IMR-90 (cell line): ENCODE results near the gene COL1A1. TPM values are rescaled to one million over a fixed set of nuclear protein-coding genes. Genes with fewer than 3 reads are reported as not detected.

Experiments used
- ATAC-seq: fragments of 200-7000 bp; cut with Tn5 transposase; 2 replicates; pipeline ENCODE4 v1.9.1; 2020; ENCODE audit warnings: low read depth, mild to moderate bottlenecking, moderate library complexity
- BruUV-seq: library from RNA; stranded (reverse); fragments of 400-500 nt; replicated peaks from 2 replicates; lab custom pipeline; 2021; lab: Mats Ljungman, UMichigan
- CTCF ChIA-PET: fragments of 300-600 bp; formaldehyde crosslinking; extraction: SDS; loops from one replicate; lab custom pipeline; 2021; ENCODE audit warnings: antibody characterized with exemption; lab: Yijun Ruan, JAX
- POLR2A ChIA-PET: fragments of 300-600 bp; sonication (Branson Sonifier 250); formaldehyde crosslinking; loops from one replicate; lab custom pipeline; 2022; ENCODE audit warnings: antibody characterized with exemption; ENCODE audit not compliant: unreplicated experiment; lab: Charles Lee
- DNase-seq: peaks from one replicate; pipeline ENCODE4 v3.0.0; 2013
- H2AFZ ChIP-seq: replicated peaks from 2 replicates; pipeline ENCODE3; 2013; ENCODE audit warnings: low read length, mild to moderate bottlenecking; ENCODE audit not compliant: poor library complexity
- H2AK5ac ChIP-seq: 2 replicates; pipeline ENCODE4 v1.6.1; 2013; ENCODE audit warnings: low read depth, low read length, inconsistent platforms
- H2AK9ac ChIP-seq: replicated peaks from 2 replicates; pipeline ENCODE3; 2013; ENCODE audit warnings: mild to moderate bottlenecking, low read depth, low read length, moderate library complexity; ENCODE audit not compliant: poor library complexity
- H2BK120ac ChIP-seq: 2 replicates; pipeline ENCODE4 v1.6.1; 2013; ENCODE audit warnings: low read depth, low read length, inconsistent platforms
- H2BK15ac ChIP-seq: 3 replicates; pipeline ENCODE4 v1.6.1; 2013; ENCODE audit warnings: low read depth, low read length, inconsistent platforms
- H2BK20ac ChIP-seq: 2 replicates; pipeline ENCODE4 v1.6.1; 2013; ENCODE audit warnings: low read depth, mild to moderate bottlenecking, inconsistent platforms, low read length, moderate library complexity
- H2BK5ac ChIP-seq: 2 replicates; pipeline ENCODE4 v1.6.1; 2013; ENCODE audit warnings: mild to moderate bottlenecking, low read depth, low read length, inconsistent platforms; ENCODE audit not compliant: poor library complexity, severe bottlenecking
- H3K14ac ChIP-seq: replicated peaks from 2 replicates; pipeline ENCODE4 v1.6.1; 2013; ENCODE audit warnings: low read depth, low read length, inconsistent platforms
- H3K18ac ChIP-seq: 2 replicates; pipeline ENCODE4 v1.6.1; 2013; ENCODE audit warnings: low read depth, low read length, control low read depth
- H3K23ac ChIP-seq: 2 replicates; pipeline ENCODE4 v1.6.1; 2013; ENCODE audit warnings: low read depth, low read length, inconsistent platforms
- H3K27ac ChIP-seq: 2 replicates; pipeline ENCODE4 v1.5.1; 2013; ENCODE audit warnings: mild to moderate bottlenecking, control low read depth, low read length; ENCODE audit not compliant: insufficient read depth
- H3K27me3 ChIP-seq: 2 replicates; pipeline ENCODE4 v1.6.1; 2013; ENCODE audit warnings: low read length; ENCODE audit not compliant: control insufficient read depth, insufficient read depth
- H3K36me3 ChIP-seq: 2 replicates; pipeline ENCODE4 v1.6.1; 2013; ENCODE audit warnings: low read length, mixed read lengths; ENCODE audit not compliant: control insufficient read depth, insufficient read depth
- H3K4ac ChIP-seq: 2 replicates; pipeline ENCODE4 v1.6.1; 2013; ENCODE audit warnings: low read depth, low read length, inconsistent platforms
- H3K4me1 ChIP-seq: 2 replicates; pipeline ENCODE4 v1.6.1; 2013; ENCODE audit warnings: low read length, mixed read lengths; ENCODE audit not compliant: control insufficient read depth, insufficient read depth
- H3K4me2 ChIP-seq: 2 replicates; pipeline ENCODE4 v1.6.1; 2013; ENCODE audit warnings: low read depth, mild to moderate bottlenecking, control low read depth, low read length, moderate library complexity
- H3K4me3 ChIP-seq: 2 replicates; pipeline ENCODE4 v1.5.1; 2013; ENCODE audit warnings: low read depth, mild to moderate bottlenecking, control low read depth, low read length, moderate library complexity; ENCODE audit not compliant: insufficient read depth
- H3K56ac ChIP-seq: 2 replicates; pipeline ENCODE4 v1.6.1; 2013; ENCODE audit warnings: low read length, inconsistent platforms; ENCODE audit not compliant: insufficient read depth; ENCODE audit errors: extremely low read depth
- H3K79me1 ChIP-seq, 2 experiments: 2 replicates each; pipeline ENCODE4 v1.6.1; 2013; ENCODE audit warnings: low read length in 2 of 2, inconsistent platforms in 1 of 2, low read depth in 1 of 2
- H3K9ac ChIP-seq: 2 replicates; pipeline ENCODE4 v1.6.1; 2013; ENCODE audit warnings: low read depth, low read length, control low read depth
- H3K9me1 ChIP-seq: 2 replicates; pipeline ENCODE4 v1.6.1; 2013; ENCODE audit warnings: low read length, inconsistent platforms; ENCODE audit not compliant: insufficient read depth
- H3K9me3 ChIP-seq: 2 replicates; pipeline ENCODE4 v1.6.1; 2013; ENCODE audit warnings: low read length; ENCODE audit not compliant: control insufficient read depth, insufficient read depth
- H4K20me1 ChIP-seq: 2 replicates; pipeline ENCODE4 v1.6.1; 2013; ENCODE audit warnings: low read length, inconsistent platforms; ENCODE audit not compliant: insufficient read depth
- H4K5ac ChIP-seq: 2 replicates; pipeline ENCODE4 v1.6.1; 2013; ENCODE audit warnings: mild to moderate bottlenecking, low read depth, low read length, control low read depth
- H4K8ac ChIP-seq, 2 experiments: 2 replicates each; pipeline ENCODE4 v1.6.1; 2013; ENCODE audit warnings: low read depth in 2 of 2, low read length in 2 of 2, control low read depth in 1 of 2, inconsistent platforms in 1 of 2
- H4K91ac ChIP-seq: 2 replicates; pipeline ENCODE4 v1.6.1; 2013; ENCODE audit warnings: low read depth, low read length, inconsistent platforms; ENCODE audit not compliant: insufficient read depth
- BHLHE40 ChIP-seq: fragments of 150-350 bp; IDR thresholded peaks from 2 replicates; pipeline ENCODE4 v1.6.1; 2016; ENCODE audit warnings: mild to moderate bottlenecking, low read depth, low read length
- CHD1 ChIP-seq: IDR thresholded peaks from 2 replicates; pipeline ENCODE4 v1.6.1; 2012; ENCODE audit warnings: low read depth, low read length, improper control_type of control experiment
- MAFK ChIP-seq: IDR thresholded peaks from 2 replicates; pipeline ENCODE4 v1.6.1; 2012; ENCODE audit warnings: low read depth, low read length, improper control_type of control experiment
- MAZ ChIP-seq: IDR thresholded peaks from 2 replicates; pipeline ENCODE4 v1.6.1; 2012; ENCODE audit warnings: low read depth, mild to moderate bottlenecking, low read length, improper control_type of control experiment, moderate library complexity, borderline replicate concordance
- NFE2L2 ChIP-seq: fragments of 150-350 bp; IDR thresholded peaks from 2 replicates; pipeline ENCODE4 v1.6.1; 2016; ENCODE audit warnings: low read depth, mild to moderate bottlenecking, low read length
- POLR2A ChIP-seq: IDR thresholded peaks from 2 replicates; pipeline ENCODE4 v1.6.1; 2012; ENCODE audit warnings: mild to moderate bottlenecking, low read depth, low read length
- RAD21 ChIP-seq: IDR thresholded peaks from 2 replicates; pipeline ENCODE4 v1.6.1; 2012; ENCODE audit warnings: low read length, improper control_type of control experiment
- RFX5 ChIP-seq: IDR thresholded peaks from 2 replicates; pipeline ENCODE4 v1.8.0; 2012; ENCODE audit warnings: low read depth, mild to moderate bottlenecking, low read length, moderate library complexity
- SMC3 ChIP-seq: fragments of 150-350 bp; IDR thresholded peaks from 2 replicates; pipeline ENCODE4 v1.6.1; 2016; ENCODE audit warnings: low read depth, mild to moderate bottlenecking, antibody characterized with exemption, low read length, moderate library complexity
- WGBS, 2 experiments: methylation state at CpG; one replicate each; pipeline versions ENCODE4 v1.1.5 to v1.1.7; 2013; ENCODE audit warnings: missing lambda C conversion rate in 2 of 2; ENCODE audit not compliant: insufficient read length in 1 of 2; ENCODE audit errors: extremely low coverage in 2 of 2; 5-methylcytosine and 5-hydroxymethylcytosine counted together
- dilution Hi-C: fragments of 300-500 bp; cut with HindIII; formaldehyde crosslinking; loops from one replicate; pipeline ENCODE4 v1.14.3; 2018; ENCODE audit warnings: low sequenced_read_pairs; ENCODE audit not compliant: unreplicated experiment
- in situ Hi-C: fragments of 300-500 bp; cut with MboI; formaldehyde crosslinking; loops from 3 replicates; pipeline ENCODE4 v1.14.3; 2019; ENCODE audit warnings: low sequenced_read_pairs, inconsistent platforms, mixed read lengths
- intact Hi-C: fragments of 100-400 bp; cut with micrococcal nuclease; formaldehyde crosslinking; loops from 2 replicates; pipeline ENCODE4 v1.10.0; 2022
- polyA plus RNA-seq, 3 experiments: library from polyadenylated mRNA; depleted of rRNA; stranded (reverse); fragments of >200 nt; gene quantifications; 2 replicates each; pipeline ENCODE4 v1.2.3, GENCODE V29; 2012; ENCODE audit warnings: low replicate concordance in 1 of 3
- total RNA-seq: library from RNA; depleted of rRNA; stranded (reverse); fragments of >200 nt; gene quantifications from 2 replicates; pipeline ENCODE4 v1.2.3, GENCODE V29; 2012
- TF ChIP-seq, protein P1 (sequence below): fragments of 150-350 bp; IDR thresholded peaks from 2 replicates; pipeline ENCODE4 v1.6.1; 2017; ENCODE audit warnings: mild to moderate bottlenecking, antibody characterized with exemption, low read length, low read depth
- TF ChIP-seq, protein P2 (sequence below): conservative IDR thresholded peaks from 2 replicates; pipeline ENCODE4 v1.5.1; 2012; ENCODE audit warnings: mild to moderate bottlenecking, low read depth, low read length, improper control_type of control experiment

Gene COL1A1
- total and polyA plus RNA-seq, 2 of the 4 experiments (the other 2 are of a cell fraction) = 2,180 to 4,350 TPM

DNA sequence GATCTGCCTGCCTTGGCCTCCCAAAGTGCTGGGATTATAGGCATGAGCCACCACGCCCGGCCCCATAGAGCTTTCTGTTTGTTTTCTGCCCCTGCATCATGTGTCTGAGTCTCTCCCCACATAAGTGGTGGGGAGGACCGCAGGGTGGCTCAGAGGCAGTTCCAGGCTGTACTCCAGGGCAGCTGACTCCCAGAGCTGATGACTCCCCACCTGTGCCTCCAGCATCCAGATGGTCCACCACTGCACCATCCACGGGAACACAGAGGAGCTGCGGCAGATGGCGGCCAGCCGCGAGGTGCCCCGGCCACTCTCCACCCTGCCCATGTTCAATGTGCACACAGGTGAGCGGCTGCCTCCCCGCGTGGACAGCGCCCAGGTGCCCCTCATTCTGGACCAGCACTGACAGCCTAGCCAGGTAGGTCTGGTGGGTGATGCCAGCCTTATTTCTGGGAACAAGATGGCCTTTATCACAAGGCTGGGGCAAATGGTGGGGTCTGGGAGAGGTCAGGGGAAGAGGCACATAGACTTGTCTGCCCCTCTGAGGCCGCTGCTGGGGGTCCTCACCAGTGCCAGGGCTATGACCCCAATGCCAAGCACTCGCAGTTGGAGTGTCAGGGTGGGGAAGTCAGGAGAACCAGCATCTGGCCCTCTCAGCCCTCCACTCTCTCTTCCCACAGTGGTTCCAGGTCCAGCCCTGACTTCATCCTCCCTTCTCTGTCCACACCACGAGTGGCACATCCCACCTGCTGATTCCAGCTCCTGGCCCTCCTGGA is 26.2 kb downstream of the COL1A1 start:
- intact Hi-C loops = no loop called here
- Histone ChIP-seq H3K14ac (no peak overlapping the region), H3K4me3 (no peak overlapping the region), H4K5ac (no peak overlapping the region; the same call in 1 of the 2 replicates), H2BK20ac (peak overlapping the region; percentile 57; the same call in 1 of the 2 replicates), H3K27ac (peak overlapping the region; percentile 47), H3K18ac (no peak overlapping the region), H2AFZ (peak overlapping the region; percentile 18), H3K9me3 (no peaks in the 10 kb centered on the region), H4K8ac (no peak overlapping the region), H2AK5ac (peak overlapping the region; percentile 41), H3K79me1 (peaks cover 17 to 38% of the 10 kb centered on the region in 2 experiments; a peak in 3 of 4 replicates), H3K36me3 (peaks cover 11% of the 10 kb centered on the region), H3K56ac (no peak overlapping the region), H3K4me1 (peaks cover 34% of the 10 kb centered on the region), H3K27me3 (no peaks in the 10 kb centered on the region), H2BK5ac (peak overlapping the region; percentile 48), H2BK15ac (peak overlapping the region; percentile 62; the same call in 1 of the 3 replicates), H4K20me1 (peaks cover 14% of the 10 kb centered on the region), H3K4me2 (no peak overlapping the region), H3K4ac (peak overlapping the region; percentile 80), H3K23ac (no peak overlapping the region), H2BK120ac (peak overlapping the region; percentile 82; the same call in 1 of the 2 replicates), H2AK9ac (peak overlapping the region; percentile 66), H4K91ac (peak overlapping the region; percentile 14; the same call in 1 of the 2 replicates), H3K9ac (no peak overlapping the region), H3K9me1 (peaks cover 25% of the 10 kb centered on the region)
- dilution Hi-C loops = no loop called here
- POLR2A ChIA-PET = interaction anchor here (1.6 kb wide), 1 partner anchor 34 kb away, joined by 6 read pairs; no protein-coding TSS in a partner anchor
- ATAC-seq = no peak
- TF ChIP-seq BHLHE40 (no peak), RAD21 (no peak), NFE2L2 (no peak), MAZ (peak; percentile 12; the same call in 1 of the 2 replicates), POLR2A (0 out of 2 replicates have a peak, but pooled peaks have one; percentile 4), RFX5 (no peak), SMC3 (no peak), CHD1 (no peak), MAFK (no peak)
- TF ChIP-seq, protein P1, sequence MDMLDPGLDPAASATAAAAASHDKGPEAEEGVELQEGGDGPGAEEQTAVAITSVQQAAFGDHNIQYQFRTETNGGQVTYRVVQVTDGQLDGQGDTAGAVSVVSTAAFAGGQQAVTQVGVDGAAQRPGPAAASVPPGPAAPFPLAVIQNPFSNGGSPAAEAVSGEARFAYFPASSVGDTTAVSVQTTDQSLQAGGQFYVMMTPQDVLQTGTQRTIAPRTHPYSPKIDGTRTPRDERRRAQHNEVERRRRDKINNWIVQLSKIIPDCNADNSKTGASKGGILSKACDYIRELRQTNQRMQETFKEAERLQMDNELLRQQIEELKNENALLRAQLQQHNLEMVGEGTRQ = no peak
- TF ChIP-seq, protein P2, sequence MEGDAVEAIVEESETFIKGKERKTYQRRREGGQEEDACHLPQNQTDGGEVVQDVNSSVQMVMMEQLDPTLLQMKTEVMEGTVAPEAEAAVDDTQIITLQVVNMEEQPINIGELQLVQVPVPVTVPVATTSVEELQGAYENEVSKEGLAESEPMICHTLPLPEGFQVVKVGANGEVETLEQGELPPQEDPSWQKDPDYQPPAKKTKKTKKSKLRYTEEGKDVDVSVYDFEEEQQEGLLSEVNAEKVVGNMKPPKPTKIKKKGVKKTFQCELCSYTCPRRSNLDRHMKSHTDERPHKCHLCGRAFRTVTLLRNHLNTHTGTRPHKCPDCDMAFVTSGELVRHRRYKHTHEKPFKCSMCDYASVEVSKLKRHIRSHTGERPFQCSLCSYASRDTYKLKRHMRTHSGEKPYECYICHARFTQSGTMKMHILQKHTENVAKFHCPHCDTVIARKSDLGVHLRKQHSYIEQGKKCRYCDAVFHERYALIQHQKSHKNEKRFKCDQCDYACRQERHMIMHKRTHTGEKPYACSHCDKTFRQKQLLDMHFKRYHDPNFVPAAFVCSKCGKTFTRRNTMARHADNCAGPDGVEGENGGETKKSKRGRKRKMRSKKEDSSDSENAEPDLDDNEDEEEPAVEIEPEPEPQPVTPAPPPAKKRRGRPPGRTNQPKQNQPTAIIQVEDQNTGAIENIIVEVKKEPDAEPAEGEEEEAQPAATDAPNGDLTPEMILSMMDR = no peak
- CTCF ChIA-PET = interaction anchor here (1.7 kb wide), 1 partner anchor 14 kb away, joined by 6 read pairs; no protein-coding TSS in a partner anchor
- in situ Hi-C loops = loop anchor here (10.0 kb wide), 1 partner anchor 110 kb away; no protein-coding TSS in a partner anchor
- peak; percentile 56 for DNase-seq
- BruUV-seq = no TSS peak
- 80% methylated on average over 1 of the region's 16 CpGs; no CpG with 5 or more reads in 1 of the 2 experiments for WGBS, 2 experiments
